CD4-positive, alpha-beta T cell treated with Interferon gamma for 1 hour (primary cell): ENCODE results near the gene OCA2.

ENCODE experiments used
- DNase-seq: peaks from one replicate; pipeline ENCODE4 v3.0.0-alpha.2; 2020

OCA2 gene

GRCh38 chr15:28101983-28102441 is 2.9 kb upstream of the OCA2 start:
- DNase-seq = no peak

GRCh38 chr15:28101201-28101600 is 2.1 kb upstream of the OCA2 start:
- no peak for DNase-seq

GRCh38 chr15:28100516-28101195 is 1.5 kb upstream of the OCA2 start:
- no peak for DNase-seq

- no peak for DNase-seq
These were observed 533 bp upstream of the OCA2 start for GRCh38 chr15:28099555-28100140.

GRCh38 chr15:28098360-28098765 is 752 bp downstream of the OCA2 start:
- DNase-seq = no peak

- no peak for DNase-seq
These were observed 1.3 kb downstream of the OCA2 start for GRCh38 chr15:28097656-28098359.

- no peak for DNase-seq
These were observed 2.3 kb downstream of the OCA2 start for GRCh38 chr15:28096670-28097431.

- DNase-seq = no peak
These were observed 2.8 kb downstream of the OCA2 start for GRCh38 chr15:28096411-28096669.

- no peak for DNase-seq
These were observed 4.2 kb downstream of the OCA2 start for GRCh38 chr15:28094732-28095521.

- DNase-seq = no peak
These were observed 5.2 kb downstream of the OCA2 start for GRCh38 chr15:28093752-28094535.

GRCh38 chr15:28091313-28091712 is 7.8 kb downstream of the OCA2 start:
- DNase-seq = no peak

GRCh38 chr15:28086175-28086703 is 12.9 kb downstream of the OCA2 start:
- peak; percentile 46 for DNase-seq

- DNase-seq = no peak
These were observed 13.5 kb downstream of the OCA2 start for GRCh38 chr15:28085489-28086174.

GRCh38 chr15:28084547-28084946 is 14.6 kb downstream of the OCA2 start:
- no peak for DNase-seq

GRCh38 chr15:28082891-28083684 is 16.0 kb downstream of the OCA2 start:
- no peak for DNase-seq

GRCh38 chr15:28081594-28081993 is 17.5 kb downstream of the OCA2 start:
- no peak for DNase-seq

GRCh38 chr15:28080386-28080785 is 18.7 kb downstream of the OCA2 start:
- DNase-seq = no peak

GRCh38 chr15:28079313-28079969 is 19.7 kb downstream of the OCA2 start:
- DNase-seq = no peak

- DNase-seq = no peak
These were observed 20.9 kb downstream of the OCA2 start for GRCh38 chr15:28078191-28078719.
